Tongue (tissue), 2 donors: Measurements from ENCODE around the gene PBXIP1. TPM values are rescaled to one million over a fixed set of nuclear protein-coding genes. Genes with fewer than 3 reads are reported as not detected.

ENCODE experiments used
- DNase-seq: peaks from one replicate; pipeline ENCODE4 v3.0.0-alpha.2; 2015
- total RNA-seq: library from RNA; depleted of rRNA; stranded (reverse); fragments of >200 nt; gene quantifications from one replicate; pipeline ENCODE4 v1.2.3, GENCODE V29; 2014

The PBXIP1 gene
- total RNA-seq, 1 donor from 2014 or later = 222 TPM

DNA sequence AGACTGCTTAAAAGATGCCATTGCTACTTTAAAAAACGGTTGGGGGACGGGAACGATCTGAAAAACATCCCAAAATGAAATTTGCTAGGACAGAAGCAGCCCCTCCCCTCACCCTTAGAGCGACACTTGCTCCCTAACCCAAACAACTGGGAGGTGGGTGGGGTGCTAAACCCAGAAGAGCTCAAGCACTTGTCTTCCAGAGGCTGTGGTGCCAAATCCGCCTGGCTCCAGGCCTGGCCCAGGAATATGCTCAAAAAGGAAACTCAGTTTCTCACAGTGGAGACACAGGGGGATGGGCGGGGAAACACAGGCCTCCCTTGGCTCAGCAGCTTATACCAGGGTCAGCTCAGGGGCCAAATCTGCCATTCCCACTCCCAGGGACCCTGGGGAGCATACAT lies 644 bp upstream of the PBXIP1 start:
- DNase-seq = peak; percentile 93

DNA sequence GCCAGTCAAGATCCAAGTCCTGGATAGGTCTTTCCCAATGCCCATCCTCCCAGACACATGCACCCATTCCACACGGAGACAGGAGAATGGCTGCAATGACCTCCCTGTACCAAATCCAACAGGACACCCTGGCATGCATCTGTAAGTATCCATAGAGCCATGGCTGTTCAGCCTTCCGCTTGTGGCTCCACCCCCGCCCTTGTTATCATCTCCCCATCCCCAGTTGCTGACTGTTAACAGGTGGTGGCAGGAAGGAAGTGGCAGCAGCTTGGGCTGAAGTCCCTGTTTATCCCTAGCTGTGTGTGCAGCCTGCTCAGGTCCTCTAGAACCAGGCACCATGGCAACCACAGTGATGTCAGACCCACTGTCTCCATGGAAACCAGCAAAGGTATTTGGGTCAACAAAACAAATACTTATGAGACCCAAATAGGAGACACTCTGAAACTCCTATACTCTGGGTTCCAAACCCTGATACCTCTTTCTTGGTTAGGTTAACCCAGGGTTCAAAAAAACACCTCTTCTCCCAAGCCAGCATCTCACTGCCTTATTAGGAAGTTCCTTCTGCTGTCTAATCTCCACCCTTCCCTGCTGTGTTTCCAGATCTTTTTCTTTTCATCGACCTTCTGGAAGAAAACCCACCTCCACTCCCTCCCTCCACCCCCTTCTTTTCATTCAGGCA lies 721 bp downstream of the PBXIP1 start:
- DNase-seq = peak; percentile 89

DNA sequence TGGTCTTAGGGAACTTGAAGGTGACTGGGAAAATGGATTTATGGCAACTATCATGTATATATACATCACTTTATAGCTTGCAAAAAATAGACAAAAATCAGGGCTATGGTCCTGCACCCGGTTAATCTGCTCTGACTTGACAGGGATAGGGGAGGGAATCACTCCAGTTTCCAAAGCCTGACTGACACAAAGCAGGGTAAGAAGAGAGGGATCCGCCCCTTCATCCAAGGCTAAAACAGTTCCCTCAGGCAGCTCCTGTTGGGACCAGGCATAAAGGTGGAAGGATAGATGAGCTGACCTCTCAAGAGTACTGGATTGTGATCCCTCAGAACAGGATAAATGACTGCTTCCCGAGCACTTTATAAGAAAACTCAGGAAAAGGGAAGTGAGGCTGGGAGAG lies 1.4 kb downstream of the PBXIP1 start:
- no peak for DNase-seq

DNA sequence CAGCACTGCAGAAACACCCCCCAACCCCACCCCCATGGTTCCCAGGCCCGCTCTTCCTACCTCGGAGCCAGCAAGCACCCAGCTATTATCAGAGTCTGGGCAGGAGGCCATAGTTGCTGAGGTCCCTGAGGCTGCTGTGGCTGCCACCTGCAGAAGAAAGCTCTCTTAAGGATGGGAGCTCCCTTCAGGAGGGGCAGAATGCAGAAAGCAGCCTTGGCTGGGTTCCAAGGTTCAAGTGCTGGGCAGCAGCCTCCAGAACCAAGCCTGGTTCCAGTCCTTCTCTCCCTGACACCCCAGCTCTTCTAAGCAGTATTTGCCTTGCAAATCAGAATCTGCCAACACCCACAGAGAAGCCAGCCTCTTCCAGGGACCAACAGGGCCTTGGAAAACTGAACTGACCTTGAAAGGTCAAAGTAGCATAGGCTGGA lies 2.3 kb downstream of the PBXIP1 start:
- DNase-seq = no peak

DNA sequence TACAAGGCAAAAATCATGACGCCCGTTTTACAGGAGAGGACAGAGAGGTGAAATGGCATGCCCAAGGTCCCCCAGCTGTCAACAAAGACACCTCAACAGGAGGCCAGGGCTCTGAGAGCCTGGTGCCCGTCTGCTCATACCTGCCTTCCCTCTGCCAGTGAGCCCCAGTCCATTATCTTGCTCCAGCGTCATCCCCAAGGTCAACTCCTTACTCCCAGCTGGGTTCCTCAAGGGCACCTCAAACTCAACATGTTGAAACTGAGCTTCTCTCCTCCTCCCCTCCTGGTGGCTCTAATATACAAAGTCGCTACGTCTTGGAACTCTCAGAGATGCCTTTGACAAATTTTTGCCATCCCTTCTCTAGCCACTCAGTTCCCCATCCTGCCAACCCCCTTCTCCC lies 3.2 kb downstream of the PBXIP1 start:
- DNase-seq = no peak

DNA sequence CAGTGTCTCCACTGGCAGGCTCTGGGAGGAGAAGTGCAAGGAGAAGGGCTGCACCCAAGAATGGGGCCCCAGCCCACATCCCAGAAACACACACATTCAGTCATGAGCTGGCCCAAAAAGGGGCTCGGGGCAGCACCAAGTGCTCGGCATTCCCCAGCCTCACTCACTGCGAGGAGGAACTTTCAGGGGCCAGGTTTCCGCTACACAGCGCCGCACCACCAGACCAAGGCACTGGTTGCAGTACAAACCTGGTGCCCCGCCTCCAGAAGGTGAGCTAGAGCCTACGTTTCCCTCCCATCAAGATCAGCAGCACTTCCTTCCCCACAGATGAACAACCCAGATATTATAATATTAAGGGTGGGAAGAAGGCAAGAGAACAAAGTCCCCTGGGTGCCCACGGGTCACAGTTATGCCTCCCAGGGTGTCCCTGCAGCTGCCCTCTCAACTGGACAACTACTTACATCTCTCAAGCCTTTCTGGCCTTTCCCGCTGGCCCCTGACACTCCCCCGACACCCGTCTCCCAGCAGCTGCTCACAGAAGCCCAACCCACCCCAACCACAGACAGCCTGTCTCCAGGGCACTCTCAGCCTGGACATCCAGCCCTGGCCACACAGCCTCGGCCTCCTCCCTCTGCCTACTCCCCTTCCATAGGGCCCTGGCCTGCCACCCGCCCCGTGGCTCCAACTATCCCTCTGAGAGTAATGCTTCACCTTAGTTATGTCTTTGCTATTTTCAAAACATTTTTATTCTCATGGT lies 3.8 kb downstream of the PBXIP1 start:
- DNase-seq = peak; percentile 50

DNA sequence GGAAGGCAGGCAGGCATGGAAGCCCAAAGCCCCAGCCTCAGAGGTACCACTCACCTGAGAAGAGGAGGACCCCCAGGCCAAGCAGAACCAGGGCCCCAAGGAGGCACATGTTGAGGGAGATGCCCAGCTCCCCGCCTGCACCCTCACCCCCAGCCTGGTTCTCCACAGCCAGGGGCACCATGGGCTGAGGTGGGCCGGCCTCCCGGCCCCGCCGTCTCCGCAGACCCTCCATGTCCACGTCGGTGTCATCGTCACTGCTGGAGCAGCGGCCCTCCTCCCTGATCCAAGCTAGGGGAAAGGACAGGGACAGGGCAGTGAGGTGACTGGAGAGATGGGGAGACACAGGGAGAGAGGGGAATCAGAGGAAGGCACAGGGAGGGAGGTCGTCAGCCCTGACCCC lies 7.8 kb downstream of the PBXIP1 start:
- DNase-seq = no peak

DNA sequence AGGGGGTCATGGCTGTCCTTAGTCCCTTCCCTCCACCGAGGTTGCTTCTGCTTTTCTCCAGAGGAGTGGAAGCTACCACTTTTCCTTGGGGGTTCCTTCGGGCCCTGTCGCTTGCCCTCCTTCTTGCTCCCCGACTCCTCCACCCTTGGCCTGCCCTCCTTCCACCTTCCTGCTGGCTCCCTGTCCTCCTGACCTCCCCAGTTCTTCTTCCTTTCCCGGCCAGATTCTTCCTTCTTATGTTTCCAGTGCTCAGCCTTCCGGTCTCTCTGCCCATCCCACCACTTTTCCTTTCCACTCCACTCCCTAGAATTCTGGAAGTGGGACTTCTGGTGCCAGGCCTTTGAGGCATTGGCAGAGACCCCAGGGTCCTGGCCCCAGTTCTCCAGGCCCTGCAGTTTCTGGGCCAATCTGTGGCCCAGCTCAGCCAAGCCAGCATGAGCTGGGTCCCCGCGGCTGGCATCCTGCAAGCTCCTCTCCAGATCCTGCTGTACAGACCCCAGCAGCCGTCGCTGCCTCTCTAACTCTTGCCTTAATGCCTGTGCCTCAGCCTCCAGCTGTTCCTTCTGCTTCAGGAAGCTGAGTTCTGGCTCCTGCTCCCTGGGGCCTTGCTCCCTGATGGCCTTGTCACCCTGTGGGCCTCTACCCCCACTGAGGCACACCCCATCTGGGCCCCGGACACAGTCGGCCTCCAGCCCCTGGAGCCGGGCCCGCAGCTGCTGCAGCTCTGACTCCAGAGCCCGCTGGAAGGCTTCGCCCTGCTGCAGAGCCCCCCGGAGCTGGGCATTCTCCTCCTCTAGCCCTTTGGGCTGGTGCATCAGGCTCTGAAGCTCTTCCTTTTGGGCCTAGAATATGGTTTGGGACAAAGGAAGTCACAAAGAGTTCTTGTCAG lies 9.7 kb downstream of the PBXIP1 start:
- no peak for DNase-seq

DNA sequence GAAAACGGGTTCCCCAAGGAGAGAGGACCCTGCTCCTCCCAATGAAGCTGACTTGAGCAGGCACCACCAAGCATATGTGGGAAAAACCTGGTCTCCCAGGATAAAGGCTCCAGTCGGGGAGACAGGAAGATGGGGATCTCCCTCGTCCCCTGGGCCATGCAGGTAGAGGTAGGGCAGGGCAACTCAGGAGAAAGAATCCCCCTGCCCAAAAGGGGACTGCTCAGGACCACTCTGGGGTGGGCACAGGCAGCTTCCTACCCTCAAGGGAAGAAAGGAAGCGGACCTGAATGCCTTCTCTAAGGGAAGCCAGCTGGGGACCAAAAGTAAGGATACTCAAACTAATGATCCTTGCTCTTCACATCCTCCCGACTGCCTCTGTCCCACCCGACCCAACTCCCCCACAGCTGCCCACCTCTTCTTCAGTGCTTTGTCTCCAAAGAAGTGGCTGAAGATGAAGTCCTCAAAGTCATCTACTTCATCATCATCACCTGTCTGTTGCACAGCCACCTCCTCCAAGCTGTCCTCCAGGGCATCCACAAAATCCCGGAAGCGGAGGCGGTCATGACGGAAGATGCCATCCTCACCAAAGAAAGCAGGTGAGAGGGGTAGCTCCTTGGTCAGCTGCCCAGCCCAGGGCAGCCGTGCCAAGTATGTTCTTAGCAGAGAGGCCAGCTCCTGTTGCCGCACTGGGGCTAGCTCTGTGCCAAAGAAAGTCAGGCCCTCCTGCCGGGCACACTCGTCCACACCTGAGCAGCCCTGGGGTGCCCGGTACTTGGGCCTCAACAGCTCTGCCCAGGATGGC lies 10.5 kb downstream of the PBXIP1 start:
- no peak for DNase-seq

DNA sequence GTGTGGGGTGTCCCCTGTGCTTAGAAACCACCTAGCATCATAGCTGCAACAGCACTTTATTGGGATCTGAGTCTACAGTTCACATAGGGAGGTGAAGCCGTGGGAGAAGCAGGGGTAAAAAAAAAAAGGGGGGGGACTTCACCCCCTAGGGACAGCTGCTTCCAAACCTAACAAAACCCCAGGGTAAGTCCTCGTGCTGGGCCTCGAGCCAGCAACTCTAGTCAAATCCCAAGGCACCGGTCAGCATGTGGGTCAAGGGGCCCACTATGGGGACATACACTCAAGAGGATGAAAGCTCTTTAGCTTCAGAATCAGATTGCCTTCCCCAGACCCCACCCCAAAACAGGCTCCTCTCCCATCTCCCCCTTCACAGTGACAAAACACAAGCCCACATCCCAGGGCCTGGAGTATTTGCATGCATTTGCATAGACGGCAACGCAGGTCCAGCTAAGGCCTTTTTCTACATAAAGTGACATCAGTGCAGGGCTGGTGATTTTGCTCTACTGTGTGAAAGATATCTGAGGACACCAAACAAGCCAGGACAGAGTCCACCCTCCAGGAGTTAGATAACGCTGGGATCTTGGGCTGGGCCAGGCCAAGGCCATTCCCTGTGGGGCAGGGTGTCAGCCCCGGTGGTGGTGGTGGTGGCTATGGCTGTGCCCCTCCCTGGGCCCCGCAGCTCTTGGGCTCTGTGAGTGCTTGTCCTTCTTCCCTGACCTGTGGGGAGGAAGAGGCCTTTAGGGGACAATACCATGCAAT lies 11.3 kb downstream of the PBXIP1 start:
- DNase-seq = no peak

DNA sequence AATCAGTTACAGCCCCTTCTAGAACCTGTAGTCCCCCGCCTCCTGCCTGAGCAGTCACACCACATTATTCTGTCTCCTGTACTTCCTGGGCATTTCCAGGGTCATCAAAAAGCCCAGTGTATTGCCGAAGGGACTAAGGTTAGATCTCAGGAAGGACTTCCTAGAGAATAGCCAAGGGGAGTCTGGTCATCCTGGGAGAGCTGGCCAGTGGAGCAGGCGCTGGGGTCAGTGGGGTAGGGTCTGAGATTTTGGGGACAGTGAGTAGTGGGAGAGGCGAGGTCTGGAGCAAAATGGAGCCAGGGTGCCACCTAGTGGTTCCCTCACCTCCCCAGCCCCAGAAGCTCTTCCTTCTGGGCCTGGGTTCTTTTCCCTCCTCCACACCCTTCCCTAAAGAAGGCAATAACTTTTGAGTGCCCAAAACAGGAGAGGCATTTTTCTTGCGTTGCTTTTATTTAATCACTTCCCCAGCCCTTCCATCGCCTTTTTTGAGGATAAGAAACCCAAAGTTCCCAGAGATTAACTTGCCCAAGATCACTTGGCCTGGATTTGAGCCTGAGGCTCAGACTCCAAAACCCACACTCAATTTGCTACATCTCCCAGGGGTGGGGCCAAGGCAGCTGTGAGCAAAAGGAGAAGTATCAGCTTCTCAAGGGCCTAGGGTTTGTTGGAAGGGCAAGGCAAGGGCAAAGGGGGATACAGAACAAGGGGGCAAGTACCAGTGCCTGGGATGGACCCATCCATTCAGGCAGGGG lies 12.1 kb downstream of the PBXIP1 start:
- peak; percentile 65 for DNase-seq

DNA sequence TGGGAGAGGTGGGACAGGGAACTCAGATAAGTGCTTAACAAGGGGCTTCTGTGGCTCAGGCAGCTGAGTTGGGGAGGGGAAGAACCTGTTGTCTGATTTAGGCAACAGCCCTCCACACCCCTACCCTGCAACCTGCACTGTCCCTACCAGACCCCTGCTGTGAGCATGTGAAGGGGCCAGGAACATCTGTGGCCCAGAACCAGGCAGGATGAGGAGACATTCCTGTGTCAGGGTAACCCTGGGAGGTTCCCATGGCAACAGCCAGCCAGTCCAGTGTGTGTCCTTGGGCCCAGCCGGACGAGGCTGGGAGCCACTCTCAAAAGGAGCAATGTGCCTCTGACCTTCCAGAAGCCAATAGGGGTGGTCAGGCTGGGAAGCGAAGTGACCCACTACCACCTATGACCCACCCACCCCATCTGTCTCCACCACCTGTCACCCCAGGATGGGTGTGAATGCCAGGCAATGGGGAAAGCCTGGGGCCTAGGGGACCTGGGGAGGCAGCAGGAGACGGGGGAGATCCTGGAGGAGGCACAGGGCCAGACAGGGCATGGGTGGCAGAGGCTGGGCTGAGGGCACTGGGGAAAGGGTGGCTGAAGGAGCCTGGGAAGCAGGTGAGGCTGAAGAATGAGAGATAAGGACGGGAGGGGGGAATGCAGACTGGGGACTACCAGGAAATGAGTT lies 14.4 kb downstream of the PBXIP1 start:
- no peak for DNase-seq

DNA sequence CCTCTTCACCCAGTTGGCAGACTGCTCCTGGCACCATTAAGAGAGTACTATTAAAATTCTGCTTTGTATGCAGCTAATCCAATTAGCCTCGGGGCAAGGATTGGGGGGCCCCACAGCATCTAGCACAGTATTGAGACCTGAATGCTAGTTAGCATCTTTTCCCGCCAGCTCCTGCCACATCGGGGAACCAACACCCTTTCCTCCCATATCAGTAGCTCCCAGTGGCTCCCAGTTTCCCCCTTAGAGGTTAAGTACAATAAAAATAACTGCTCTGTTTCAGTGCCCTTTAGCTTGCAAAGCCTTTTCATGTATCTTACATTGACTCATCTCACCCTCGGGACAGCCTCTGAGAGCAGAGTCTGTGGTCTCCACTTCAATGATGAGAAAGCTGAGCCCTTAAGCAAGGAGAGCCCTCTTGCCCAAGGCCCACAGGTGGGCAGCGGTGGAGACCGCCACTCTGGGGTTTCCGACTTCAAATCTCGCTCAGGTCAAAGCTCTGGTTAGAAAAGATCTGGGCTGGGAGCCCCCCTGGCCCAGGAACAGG lies 15.2 kb downstream of the PBXIP1 start:
- DNase-seq = no peak

DNA sequence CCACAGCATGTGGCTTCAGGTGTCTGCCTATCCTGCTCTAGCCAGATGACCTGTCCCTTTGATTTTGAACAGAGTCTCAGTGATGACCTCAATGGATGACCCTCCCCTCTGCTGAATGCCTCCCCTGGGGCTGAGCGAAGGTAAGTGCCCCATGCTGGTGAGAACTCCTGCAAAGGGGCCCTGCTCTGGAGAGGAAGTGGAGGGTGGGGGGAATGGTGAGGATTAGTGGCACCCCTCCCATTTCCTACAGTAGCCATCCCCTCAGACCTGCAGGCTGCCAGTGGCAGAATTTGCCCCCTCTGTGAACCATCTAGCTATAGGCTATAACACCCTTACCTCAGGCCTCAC lies 15.7 kb downstream of the PBXIP1 start:
- DNase-seq = no peak

DNA sequence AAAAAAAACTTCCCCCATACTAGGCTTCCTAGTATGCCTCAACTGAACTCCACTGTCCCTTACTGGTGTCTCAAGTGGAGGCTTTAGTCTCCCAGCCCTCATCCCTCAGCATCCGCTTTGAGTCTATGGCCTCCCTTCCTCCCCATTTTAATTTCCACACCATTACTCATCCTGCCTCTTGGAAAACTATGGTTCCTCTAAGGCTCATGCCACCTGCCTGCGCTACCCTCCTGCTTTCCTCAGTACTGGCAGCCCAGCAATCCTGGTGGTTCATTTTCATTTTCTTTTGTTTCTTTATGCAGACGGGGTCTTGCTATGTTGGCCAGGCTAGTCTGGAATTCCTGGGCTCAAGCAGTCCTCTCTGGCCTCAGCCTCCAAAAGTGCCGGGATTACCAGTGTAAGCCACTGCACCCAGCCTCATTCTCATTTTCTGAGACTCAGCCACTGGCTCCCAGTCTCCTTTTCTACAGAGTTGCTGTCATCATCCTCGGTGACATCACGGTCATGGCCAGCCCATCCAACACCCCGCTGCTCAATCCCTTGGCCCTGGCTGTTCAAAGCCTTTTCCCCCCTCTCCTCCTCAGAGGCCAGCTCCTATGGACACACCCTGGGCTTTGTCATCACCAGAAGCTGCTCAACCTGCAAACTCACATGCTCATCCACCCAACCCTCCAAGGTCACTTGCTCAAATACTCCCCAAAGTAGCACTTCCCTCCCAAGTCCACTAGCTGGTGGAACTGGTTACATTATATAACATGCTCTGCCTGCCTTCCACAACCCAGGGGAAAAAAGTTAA lies 17.1 kb downstream of the PBXIP1 start:
- no peak for DNase-seq

DNA sequence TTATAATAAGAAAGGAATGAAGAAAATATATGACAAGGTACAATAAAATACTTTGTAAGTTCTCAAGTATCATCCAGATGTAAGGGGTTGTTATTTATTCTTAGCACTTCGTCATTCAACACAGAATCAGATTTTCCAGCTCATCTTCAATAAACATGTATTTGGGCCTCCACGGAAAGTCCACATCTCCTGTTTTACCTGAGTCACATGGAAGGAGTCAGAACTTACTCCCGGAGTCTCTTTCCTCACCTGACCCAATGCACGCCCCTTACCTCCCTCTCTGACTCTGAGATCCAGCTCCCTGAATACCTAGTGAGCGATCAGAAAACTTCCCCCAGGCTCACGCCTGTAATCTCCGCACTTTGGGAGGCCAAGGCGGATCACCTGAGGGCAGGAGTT lies 17.9 kb downstream of the PBXIP1 start:
- DNase-seq = no peak

DNA sequence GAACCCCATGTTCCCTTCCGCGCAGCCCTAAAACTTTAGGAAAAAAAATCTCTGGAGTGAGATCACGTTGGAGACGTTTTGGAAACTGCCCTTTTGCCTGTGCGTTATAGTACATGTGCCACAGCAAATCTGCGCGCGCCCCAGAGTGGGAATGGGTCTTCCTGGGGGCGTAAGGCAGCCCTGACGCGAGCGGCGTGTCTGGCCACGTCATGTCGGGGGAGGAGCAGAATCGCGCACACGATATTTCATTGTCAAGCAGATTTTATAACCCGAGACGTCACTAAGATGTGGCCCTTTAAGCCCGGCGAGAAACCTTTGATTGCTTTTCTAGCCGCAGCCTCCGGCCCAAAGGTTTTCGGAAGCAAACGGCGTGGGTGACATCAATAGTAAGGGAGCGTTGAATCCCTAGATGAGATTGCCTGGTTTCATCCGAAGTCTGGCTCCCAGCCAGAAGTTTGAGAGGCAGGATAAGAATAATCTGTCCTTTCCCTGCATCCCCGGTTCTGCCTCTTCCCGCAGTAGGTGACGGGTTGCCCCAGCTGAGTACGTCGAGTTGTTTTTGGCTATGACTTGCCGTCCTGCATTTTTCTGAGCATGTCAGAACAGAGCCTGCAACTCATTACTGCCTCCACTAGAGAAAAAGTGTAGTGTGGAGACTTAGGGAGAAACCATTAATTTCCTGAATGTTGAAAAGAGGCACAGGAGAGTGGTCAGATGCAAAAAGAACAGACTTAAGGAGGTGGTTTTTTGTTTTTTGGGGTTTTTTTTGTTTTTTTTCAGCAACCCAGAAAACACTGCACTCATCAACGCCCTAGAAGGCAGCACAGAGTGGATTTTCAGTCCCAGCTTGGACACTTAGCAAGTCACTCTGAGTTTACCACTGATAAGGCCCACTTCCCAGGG lies 18.6 kb downstream of the PBXIP1 start:
- peak; percentile 97 for DNase-seq

DNA sequence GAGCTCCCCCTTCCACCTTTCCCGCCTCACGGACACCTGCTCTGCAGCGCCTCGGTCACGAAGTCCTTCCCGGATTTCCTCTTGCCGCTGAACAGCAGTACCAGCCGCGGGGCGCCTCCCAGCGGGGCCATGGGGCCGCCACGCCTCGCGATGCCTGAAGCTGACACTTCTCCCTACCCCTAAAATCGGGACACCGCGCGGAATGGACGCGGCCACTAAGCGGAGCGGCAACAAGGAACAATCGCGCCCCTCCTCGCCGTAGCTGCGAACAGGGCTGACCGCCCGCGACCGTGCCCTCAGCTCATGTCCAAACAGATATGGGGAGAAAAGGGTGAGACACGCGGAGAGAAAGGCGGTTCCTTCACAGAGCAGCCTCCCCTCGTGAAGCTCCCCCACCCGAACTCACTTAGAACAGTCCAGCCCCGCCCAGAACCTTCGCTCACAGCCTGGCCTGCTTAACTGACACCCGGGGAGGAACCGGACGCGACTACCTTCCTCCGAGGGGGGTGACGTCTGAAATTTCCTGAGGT lies 19.3 kb downstream of the PBXIP1 start, which contains the start of gene PMVK:
PMVK (minus strand) TSS at position 165 of the 530 bp plus-strand sequence; CDS start at position 131, 34 bp downstream.
- peak; percentile 98 for DNase-seq
